ENCODE data around the gene SPAG16.

The SPAG16 gene

GRCh38 chr2:213640738-213641425 is 356.6 kb downstream of the SPAG16 start:
- DNase-seq (ENCODE audit: low read depth): no peak
- H3K4me3 ChIP-seq (ENCODE audit: low read depth, low read length): no peak overlapping the region
- no peak for TF ChIP-seq CTCF (IDR thresholded peaks at IDR 0.05; ENCODE audit: low read depth, low read length, missing control alignments)

GRCh38 chr2:213644926-213645325 is 360.7 kb downstream of the SPAG16 start:
- H3K4me3 ChIP-seq (ENCODE audit: low read depth, low read length): no peak overlapping the region
- no peak for DNase-seq (ENCODE audit: low read depth)
- TF ChIP-seq CTCF (IDR thresholded peaks at IDR 0.05; ENCODE audit: low read depth, low read length, missing control alignments): no peak

- TF ChIP-seq CTCF (IDR thresholded peaks at IDR 0.05; ENCODE audit: low read depth, low read length, missing control alignments): no peak
- H3K4me3 ChIP-seq (ENCODE audit: low read depth, low read length): no peak overlapping the region
- no peak for DNase-seq (ENCODE audit: low read depth)
Measured at GRCh38 chr2:213649176-213649575, 364.9 kb downstream of the SPAG16 start.

- DNase-seq (ENCODE audit: low read depth): no peak
- H3K4me3 ChIP-seq (ENCODE audit: low read depth, low read length): no peak overlapping the region
- TF ChIP-seq CTCF (IDR thresholded peaks at IDR 0.05; ENCODE audit: low read depth, low read length, missing control alignments): no peak
Measured at GRCh38 chr2:213664817-213665216, 380.6 kb downstream of the SPAG16 start.

GRCh38 chr2:213669657-213670056 is 385.4 kb downstream of the SPAG16 start:
- DNase-seq (ENCODE audit: low read depth): no peak
- TF ChIP-seq CTCF (IDR thresholded peaks at IDR 0.05; ENCODE audit: low read depth, low read length, missing control alignments): no peak
- H3K4me3 ChIP-seq (ENCODE audit: low read depth, low read length): no peak overlapping the region

GRCh38 chr2:213678437-213679218 is 394.4 kb downstream of the SPAG16 start:
- peak; percentile 3 for DNase-seq (ENCODE audit: low read depth)
- no peak overlapping the region for H3K4me3 ChIP-seq (ENCODE audit: low read depth, low read length)
- TF ChIP-seq CTCF (IDR thresholded peaks at IDR 0.05; ENCODE audit: low read depth, low read length, missing control alignments): no peak
